Kidney (tissue), 14 donors: ENCODE data around the gene THOC6. TPM values are rescaled to one million over a fixed set of nuclear protein-coding genes. Genes with fewer than 3 reads are reported as not detected.

Experiments
- DNase-seq, 5 donors: peaks; one replicate each; pipeline ENCODE4 v3.0.0-alpha.2; 2013 to 2020
- FAIRE-seq: peaks from 2 replicates; lab custom pipeline; 2012; peaks lifted over from hg19 to GRCh38; lab: Jason Lieb, UNC
- H3K27ac ChIP-seq, 2 donors: one replicate each; pipeline ENCODE4 v1.7.0; 2013; ENCODE audit warnings: low read depth in 2 of 2, low read length in 2 of 2, inconsistent platforms in 1 of 2
- H3K27me3 ChIP-seq: one replicate; pipeline ENCODE4 v1.7.1; 2013; ENCODE audit warnings: low read length, inconsistent platforms; ENCODE audit not compliant: control insufficient read depth, insufficient read depth
- H3K36me3 ChIP-seq, 3 donors: one replicate each; pipeline versions ENCODE4 v1.7.0 to v1.7.1; 2013; ENCODE audit warnings: low read length in 3 of 3, control low read depth in 1 of 3, inconsistent platforms in 1 of 3; ENCODE audit not compliant: insufficient read depth in 3 of 3, control insufficient read depth in 2 of 3
- H3K4me1 ChIP-seq, 3 donors: one replicate each; pipeline versions ENCODE4 v1.7.0 to v1.7.1; 2013; ENCODE audit warnings: low read length in 3 of 3, inconsistent platforms in 1 of 3, low read depth in 1 of 3; ENCODE audit not compliant: control insufficient read depth in 2 of 3, insufficient read depth in 2 of 3
- H3K4me3 ChIP-seq, 3 donors: one replicate each; pipeline versions ENCODE4 v1.7.0 to v1.8.1; 2013; ENCODE audit warnings: low read length in 3 of 3, control low read depth in 1 of 3, inconsistent platforms in 1 of 3
- H3K9ac ChIP-seq, 3 donors: one replicate each; pipeline versions ENCODE4 v1.7.0 to v1.7.1; 2013; ENCODE audit warnings: low read length in 3 of 3, control low read depth in 1 of 3, inconsistent platforms in 1 of 3
- H3K9me3 ChIP-seq, 3 donors: one replicate each; pipeline versions ENCODE4 v1.7.0 to v1.7.1; 2013; ENCODE audit warnings: low read length in 3 of 3, control low read depth in 1 of 3, inconsistent platforms in 1 of 3; ENCODE audit not compliant: control insufficient read depth in 2 of 3, insufficient read depth in 1 of 3
- intact Hi-C: fragments of 100-400 bp; cut with DNase I; formaldehyde crosslinking; loops from one replicate; pipeline ENCODE4 v1.11.1; 2022
- polyA plus RNA-seq: library from polyadenylated mRNA; stranded (reverse); fragments of 350-450 nt; fragmentation: Illumina TruSeq; extraction: RNeasy Lipid Tissue Mini Kit (QIAGEN cat#74804); gene quantifications from one replicate; pipeline ENCODE4 v1.2.3, GENCODE V29; 2014; ENCODE audit warnings: low read depth, low replicate concordance; ENCODE audit not compliant: insufficient read depth
- total RNA-seq: library from RNA; stranded (reverse); fragmentation: NEBNext Ultra II Directional; extraction: Animal tissue kit (Norgen Biotek cat#: 25700); gene quantifications from one replicate; pipeline ENCODE4 v1.2.1, GENCODE V29; 2021
- TF ChIP-seq, protein P1 (sequence below): IDR thresholded peaks from 3 replicates; pipeline ENCODE4 v1.5.1; 2012; ENCODE audit warnings: mild to moderate bottlenecking, moderate library complexity, borderline replicate concordance; ENCODE audit not compliant: insufficient read depth; ENCODE audit errors: extremely low read depth
- donor health status: control.
- donor health status: control.
- donor health status: control.
- donor health status: control.
- donor health status: control.
- donor health status: DM: yes; HTN: yes; CAD: no.
- donor health status: Normal renal cell carcinoma (clear cell type).

THOC6 gene
- total and polyA plus RNA-seq, 2 donors from 2014 or later = 21.2 to 26.1 TPM

DNA sequence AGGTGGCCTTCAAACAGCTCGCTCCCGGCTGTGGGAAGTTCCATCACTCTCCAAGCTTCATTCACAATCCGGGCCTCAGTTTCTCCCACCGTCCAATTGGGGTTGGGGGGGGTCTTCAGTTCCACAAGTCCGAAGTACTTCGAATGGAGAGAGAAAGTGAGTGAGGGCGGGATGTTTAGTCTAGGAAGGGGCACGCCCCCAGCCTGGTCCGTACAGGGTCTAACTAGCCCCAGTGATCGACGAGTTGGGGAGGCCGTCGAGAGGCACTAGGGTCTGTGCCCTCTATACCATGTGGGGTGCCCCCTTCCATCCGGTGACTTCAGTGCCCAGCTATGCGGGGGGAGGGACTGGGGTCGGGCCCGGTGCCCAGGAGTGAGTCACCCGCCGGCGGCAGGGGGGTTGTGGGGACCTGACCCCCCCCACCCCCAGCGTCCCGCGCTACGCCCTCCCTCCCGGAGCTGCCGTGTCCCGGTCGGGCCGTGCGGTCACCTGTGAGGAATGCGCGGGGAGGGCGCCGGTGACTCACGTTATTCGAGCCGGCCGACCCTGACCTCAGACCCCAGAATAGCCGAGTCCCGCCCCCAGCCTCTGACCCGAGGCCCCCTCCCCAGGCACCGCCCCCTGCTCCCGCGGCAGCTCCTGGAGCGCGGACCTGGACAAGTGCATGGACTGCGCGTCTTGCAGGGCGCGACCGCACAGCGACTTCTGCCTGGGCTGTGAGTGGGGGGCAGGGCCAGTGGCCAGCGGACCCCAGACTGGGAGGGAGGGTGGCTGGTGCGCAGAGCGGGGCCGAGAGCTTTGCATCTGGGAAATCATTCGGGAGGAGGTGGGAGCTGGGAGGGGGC is 3.0 kb upstream of the THOC6 start:
- intact Hi-C loops = no loop called here
- Histone ChIP-seq H3K4me3 (peak overlapping the region; percentile 53 to 90 (median 76)), H3K27ac (peak overlapping the region; percentile 94 to 98), H3K9me3 (no peaks in the 10 kb centered on the region), H3K4me1 (peaks cover 0 to 23% (median 19%) of the 10 kb centered on the region in 3 donors), H3K27me3 (peaks cover 4% of the 10 kb centered on the region), H3K9ac (peak overlapping the region; percentile 27 to 98 (median 92)), H3K36me3 (no peaks in the 10 kb centered on the region)
- no peak for FAIRE-seq
- DNase-seq = peak; percentile 83 to 97 (median 89)
- TF ChIP-seq, protein P1, sequence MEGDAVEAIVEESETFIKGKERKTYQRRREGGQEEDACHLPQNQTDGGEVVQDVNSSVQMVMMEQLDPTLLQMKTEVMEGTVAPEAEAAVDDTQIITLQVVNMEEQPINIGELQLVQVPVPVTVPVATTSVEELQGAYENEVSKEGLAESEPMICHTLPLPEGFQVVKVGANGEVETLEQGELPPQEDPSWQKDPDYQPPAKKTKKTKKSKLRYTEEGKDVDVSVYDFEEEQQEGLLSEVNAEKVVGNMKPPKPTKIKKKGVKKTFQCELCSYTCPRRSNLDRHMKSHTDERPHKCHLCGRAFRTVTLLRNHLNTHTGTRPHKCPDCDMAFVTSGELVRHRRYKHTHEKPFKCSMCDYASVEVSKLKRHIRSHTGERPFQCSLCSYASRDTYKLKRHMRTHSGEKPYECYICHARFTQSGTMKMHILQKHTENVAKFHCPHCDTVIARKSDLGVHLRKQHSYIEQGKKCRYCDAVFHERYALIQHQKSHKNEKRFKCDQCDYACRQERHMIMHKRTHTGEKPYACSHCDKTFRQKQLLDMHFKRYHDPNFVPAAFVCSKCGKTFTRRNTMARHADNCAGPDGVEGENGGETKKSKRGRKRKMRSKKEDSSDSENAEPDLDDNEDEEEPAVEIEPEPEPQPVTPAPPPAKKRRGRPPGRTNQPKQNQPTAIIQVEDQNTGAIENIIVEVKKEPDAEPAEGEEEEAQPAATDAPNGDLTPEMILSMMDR = no peak

DNA sequence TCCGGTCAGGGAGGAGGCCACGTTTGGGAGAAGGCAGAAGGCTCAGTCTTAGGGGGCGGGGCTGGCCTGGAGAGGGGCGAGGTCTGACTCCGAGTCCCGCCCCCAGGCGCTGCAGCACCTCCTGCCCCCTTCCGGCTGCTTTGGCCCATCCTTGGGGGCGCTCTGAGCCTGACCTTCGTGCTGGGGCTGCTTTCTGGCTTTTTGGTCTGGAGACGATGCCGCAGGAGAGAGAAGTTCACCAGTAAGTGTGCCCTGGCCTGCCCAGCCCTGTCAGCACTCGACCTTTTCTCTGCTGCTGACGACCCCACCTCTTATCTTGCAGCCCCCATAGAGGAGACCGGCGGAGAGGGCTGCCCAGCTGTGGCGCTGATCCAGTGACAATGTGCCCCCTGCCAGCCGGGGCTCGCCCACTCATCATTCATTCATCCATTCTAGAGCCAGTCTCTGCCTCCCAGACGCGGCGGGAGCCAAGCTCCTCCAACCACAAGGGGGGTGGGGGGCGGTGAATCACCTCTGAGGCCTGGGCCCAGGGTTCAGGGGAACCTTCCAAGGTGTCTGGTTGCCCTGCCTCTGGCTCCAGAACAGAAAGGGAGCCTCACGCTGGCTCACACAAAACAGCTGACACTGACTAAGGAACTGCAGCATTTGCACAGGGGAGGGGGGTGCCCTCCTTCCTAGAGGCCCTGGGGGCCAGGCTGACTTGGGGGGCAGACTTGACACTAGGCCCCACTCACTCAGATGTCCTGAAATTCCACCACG is 2.2 kb upstream of the THOC6 start:
- peak; percentile 78 to 94 (median 85) for DNase-seq
- no peak for FAIRE-seq

DNA sequence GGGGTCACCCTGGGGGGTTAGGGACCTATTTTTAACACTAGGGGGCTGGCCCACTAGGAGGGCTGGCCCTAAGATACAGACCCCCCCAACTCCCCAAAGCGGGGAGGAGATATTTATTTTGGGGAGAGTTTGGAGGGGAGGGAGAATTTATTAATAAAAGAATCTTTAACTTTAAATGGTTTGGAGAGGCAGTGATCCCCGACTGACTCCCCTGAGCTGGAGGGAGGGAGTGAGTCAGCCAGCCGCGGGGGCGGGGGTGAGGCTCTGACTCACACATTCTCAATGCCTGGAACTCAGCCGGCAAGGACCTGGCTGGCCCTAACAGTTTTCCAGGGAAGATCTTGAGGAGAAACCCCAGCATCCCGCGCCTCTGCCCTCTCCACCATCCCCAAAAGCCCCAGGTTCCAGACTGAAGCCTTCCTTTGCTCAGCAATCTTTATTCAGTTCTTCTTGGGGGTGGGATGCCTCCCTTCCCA is 1.6 kb upstream of the THOC6 start:
- H3K27ac ChIP-seq = peak overlapping the region; percentile 98
- intact Hi-C loops = no loop called here
- TF ChIP-seq, protein P1 = no peak
- H3K9ac ChIP-seq = peak overlapping the region in 2 of 3 donors; percentile 50 to 89
- DNase-seq = peak; percentile 88 to 97 (median 91)
- H3K9me3 ChIP-seq = no peaks in the 10 kb centered on the region
- H3K4me1 ChIP-seq = peaks cover 0 to 23% (median 19%) of the 10 kb centered on the region in 3 donors
- H3K36me3 ChIP-seq = peaks cover 2 to 5% (median 3%) of the 10 kb centered on the region in 3 donors
- FAIRE-seq = peak; percentile 44
- peaks cover 4% of the 10 kb centered on the region for H3K27me3 ChIP-seq
- H3K4me3 ChIP-seq = peak overlapping the region; percentile 17 to 90 (median 67)

More for the DNA sequence above, 2.2 kb upstream of the THOC6 start:
- Histone ChIP-seq H3K9me3 (no peaks in the 10 kb centered on the region), H3K4me3 (peak overlapping the region in 2 of 3 donors; percentile 44 to 90), H3K36me3 (peaks cover 2 to 5% (median 3%) of the 10 kb centered on the region in 3 donors), H3K27ac (peak overlapping the region; percentile 94 to 98), H3K4me1 (peaks cover 0 to 23% (median 19%) of the 10 kb centered on the region in 3 donors), H3K27me3 (peaks cover 4% of the 10 kb centered on the region), H3K9ac (peak overlapping the region in 2 of 3 donors; percentile 50 to 89)
- TF ChIP-seq, protein P1 = peak; percentile 22
- intact Hi-C loops = no loop called here
